A549 (cell line): ENCODE results near the gene PAPPA.

ENCODE experiments used
- POLR2A ChIP-seq: IDR thresholded peaks from 2 replicates; pipeline ENCODE4 v1.6.1; 2012; ENCODE audit warnings: mild to moderate bottlenecking, low read length
- TP53 ChIP-seq: fragments of 250-450 bp; sonication (Bioruptor Pico); IDR thresholded peaks from 2 replicates; pipeline ENCODE4 v1.5.0; 2021; ENCODE audit warnings: mild to moderate bottlenecking, moderate library complexity
- TF ChIP-seq, protein P1 (sequence below): fragments of >200 bp; sonication (Bioruptor Twin); formaldehyde crosslinking; IDR thresholded peaks from 3 replicates; pipeline ENCODE4 v1.5.1; 2016
- TF ChIP-seq, protein P2 (sequence below): fragments of 450-650 bp; IDR thresholded peaks from 2 replicates; pipeline ENCODE4 v1.6.1; 2014; ENCODE audit warnings: antibody characterized with exemption

DNA sequence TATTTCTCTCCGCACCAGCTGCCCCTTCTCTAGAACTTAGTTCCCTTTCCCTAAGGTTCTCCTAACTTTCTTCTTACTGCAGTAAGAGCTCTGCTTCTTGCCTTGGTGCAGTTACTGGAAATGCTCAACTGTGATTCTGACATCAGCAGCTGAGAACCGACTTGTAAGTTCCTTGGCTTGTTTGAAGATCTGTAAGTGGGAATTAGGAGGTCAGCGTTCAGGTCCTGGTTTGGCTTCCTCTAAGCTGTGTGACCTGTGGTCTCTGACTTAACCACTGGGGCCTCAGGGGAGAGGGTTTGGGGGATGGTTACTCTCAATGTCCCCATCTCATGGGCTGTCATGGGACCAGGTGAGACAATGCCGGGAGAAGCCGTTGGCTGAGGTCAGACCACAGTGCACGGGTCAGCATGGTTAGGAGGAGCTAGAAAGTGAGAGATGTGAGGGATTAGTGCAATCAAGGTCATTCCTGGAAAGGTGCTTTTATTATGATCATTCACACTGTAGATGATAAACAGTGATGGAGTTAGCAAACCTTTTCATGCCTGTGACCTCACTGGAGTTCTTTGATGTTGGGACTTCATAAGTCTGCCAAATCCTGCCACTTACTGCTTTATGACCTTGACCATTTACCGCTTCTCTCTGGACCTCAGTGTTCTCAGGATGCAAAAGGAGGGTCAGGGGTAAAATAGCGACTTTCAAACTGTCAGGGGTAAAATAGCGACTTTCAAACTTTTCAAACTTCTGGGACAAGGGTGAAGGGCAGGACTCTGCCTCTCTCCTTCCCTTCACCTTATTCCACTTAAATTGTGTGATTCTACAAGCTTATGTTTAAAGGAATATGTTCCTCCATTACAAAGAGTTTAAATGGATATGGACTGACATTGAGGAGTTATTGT, 7.3 kb downstream of the PAPPA start:
- TF ChIP-seq, protein P1, sequence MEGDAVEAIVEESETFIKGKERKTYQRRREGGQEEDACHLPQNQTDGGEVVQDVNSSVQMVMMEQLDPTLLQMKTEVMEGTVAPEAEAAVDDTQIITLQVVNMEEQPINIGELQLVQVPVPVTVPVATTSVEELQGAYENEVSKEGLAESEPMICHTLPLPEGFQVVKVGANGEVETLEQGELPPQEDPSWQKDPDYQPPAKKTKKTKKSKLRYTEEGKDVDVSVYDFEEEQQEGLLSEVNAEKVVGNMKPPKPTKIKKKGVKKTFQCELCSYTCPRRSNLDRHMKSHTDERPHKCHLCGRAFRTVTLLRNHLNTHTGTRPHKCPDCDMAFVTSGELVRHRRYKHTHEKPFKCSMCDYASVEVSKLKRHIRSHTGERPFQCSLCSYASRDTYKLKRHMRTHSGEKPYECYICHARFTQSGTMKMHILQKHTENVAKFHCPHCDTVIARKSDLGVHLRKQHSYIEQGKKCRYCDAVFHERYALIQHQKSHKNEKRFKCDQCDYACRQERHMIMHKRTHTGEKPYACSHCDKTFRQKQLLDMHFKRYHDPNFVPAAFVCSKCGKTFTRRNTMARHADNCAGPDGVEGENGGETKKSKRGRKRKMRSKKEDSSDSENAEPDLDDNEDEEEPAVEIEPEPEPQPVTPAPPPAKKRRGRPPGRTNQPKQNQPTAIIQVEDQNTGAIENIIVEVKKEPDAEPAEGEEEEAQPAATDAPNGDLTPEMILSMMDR: no peak
- TF ChIP-seq, protein P2, sequence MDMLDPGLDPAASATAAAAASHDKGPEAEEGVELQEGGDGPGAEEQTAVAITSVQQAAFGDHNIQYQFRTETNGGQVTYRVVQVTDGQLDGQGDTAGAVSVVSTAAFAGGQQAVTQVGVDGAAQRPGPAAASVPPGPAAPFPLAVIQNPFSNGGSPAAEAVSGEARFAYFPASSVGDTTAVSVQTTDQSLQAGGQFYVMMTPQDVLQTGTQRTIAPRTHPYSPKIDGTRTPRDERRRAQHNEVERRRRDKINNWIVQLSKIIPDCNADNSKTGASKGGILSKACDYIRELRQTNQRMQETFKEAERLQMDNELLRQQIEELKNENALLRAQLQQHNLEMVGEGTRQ: no peak
- TF ChIP-seq TP53 (peak; percentile 58; the same call in 1 of the 2 replicates), POLR2A (no peak)
